ENCODE data around the gene DENND4A.
"Not testable (repeated sequence)": the region's sequence is repeated elsewhere in the genome, so short reads cannot be mapped to it uniquely, and the experiment has no call there.

The DENND4A gene

DNA sequence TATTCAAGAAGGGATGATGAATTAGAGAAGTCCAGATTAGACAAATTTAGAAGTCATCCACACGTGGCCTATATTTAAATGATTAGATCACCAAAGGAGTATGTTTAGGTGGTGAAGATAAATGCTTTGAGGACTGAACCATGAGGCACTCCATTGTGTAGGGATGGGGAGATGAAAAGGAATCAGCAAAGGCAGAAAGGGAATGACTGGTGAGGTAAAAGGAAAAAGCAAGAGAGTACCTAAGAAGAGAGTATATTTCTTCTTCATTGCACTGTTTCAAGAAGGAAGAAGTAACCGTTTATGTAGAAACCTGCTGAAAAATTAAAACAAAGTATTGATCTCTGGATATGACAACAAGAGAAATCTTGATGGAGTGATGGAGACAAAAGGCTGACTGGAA lies 40.7 kb downstream of the DENND4A start:
- no peak for DNase-seq

DNA sequence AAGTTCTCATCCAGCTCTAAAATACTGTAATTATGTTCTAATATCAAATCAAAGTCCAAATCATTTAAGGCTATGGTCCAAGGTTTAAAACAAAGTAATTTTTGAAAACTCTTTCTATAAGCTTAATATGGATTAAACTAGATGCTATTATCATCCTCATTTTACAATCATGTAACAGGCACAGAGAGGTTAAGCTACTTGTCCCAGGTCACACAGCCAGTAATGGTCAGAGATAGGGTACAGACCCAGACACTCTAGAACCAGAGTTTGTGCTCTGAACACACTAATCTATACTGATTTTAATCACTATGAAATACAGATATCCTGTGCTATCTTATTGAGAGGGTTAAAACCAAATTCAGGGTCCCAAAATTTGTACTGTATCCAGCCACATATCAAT lies 44.8 kb downstream of the DENND4A start:
- no peak for DNase-seq

DNA sequence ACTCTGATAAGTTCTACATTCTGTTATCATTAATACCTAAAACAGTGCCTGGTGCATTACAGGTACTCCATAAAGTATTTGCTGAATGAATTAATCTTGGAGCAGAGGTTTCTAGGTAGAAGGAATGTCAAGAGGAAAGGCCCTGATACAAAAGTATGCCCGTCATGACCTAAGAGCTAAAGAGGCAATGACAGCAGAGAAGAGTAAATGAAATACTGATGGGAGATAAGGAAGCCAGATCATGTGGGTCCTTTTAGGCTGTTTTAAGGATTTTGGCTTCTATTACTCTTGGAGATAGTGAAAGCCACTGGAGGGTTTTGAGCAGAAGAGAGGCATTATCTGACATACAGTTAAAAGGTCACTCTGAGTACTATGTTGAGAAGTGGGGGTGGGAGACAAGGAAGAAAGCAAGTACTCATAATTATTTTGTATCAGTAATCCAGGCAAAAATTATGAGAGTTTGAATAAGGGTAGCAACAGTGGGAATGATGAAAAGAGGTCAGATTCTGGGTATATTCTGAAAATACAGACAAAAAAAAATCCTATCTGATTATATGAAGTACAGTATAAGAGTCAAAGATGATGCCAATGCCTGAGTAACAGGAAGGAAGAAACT lies 48.3 kb downstream of the DENND4A start:
- no peak for DNase-seq

- DNase-seq, result no peak
These were observed 51.9 kb downstream of the DENND4A start for GRCh38 chr15:65740148-65740547.

DNA sequence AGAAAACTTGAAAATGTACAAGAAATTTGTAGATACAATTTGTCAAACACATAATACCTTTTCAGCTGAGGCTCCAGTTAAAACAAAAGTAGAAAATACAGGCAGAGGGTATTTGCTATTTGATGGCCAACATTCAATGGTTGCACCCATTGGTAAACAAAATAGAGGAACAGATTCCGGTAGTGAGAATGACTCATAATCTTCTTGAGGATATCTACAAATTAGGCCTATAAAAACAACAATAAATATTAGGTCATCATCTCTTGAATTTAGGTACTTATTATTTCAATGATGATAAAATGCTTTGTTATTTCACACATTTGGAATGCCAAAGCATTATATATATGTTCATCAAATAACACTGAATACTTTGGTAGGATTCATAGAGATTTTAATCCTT lies 53.4 kb downstream of the DENND4A start:
- DNase-seq, result no peak

DNA sequence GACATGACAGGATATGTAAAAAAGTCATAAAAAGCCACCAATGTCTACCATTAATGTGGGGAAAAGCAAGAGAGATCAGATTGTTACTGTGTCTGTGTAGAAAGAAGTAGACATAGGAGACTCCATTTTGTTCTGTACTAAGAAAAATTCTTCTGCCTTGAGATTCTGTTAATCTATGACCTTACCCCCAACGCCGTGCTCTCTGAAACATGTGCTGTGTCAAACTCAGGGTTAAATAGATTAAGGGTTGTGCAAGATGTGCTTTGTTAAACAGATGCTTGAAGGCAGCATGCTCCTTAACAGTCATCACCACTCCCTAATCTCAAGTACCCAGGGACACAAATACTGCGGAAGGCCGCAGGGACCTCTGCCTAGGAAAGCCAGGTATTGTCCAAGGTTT lies 58.5 kb downstream of the DENND4A start:
- DNase-seq, result not testable (repeated sequence)

DNA sequence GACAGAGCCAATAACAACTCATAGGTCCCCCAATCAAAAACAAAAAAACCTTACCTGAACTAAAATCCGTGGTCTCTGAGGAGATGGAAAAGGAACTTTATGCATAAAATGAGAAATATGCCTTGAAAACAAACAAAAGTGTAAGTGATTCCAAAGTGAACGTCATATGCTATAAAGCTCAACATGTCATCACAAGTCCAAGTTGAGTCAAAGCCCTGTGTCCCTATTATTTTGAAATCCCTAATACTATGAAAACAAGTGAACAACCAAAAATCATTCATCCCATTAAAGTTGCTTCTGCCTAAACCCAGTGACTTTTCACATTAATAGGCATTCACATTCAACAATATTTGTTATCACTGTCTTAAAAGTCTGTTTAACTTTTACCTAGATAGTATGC lies 59.4 kb downstream of the DENND4A start:
- no peak for DNase-seq

DNA sequence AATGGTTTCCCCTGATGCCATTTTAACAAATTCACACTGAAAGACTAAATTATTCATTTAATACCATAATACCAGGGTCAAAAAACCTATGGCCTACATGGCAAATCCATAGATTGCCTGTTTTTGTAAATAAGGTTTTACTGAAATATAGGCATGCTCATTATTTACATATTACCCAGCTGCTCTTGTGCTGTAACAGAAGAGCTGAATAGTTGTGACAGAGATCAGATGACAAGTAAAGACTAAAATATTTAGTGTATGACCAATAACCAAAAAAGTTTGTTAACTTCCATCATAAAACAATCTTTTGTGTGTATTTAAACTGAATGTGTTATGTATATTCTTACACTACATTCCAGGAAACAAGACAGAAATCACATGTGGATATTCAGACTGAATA lies 60.2 kb downstream of the DENND4A start:
- DNase-seq, result no peak

DNA sequence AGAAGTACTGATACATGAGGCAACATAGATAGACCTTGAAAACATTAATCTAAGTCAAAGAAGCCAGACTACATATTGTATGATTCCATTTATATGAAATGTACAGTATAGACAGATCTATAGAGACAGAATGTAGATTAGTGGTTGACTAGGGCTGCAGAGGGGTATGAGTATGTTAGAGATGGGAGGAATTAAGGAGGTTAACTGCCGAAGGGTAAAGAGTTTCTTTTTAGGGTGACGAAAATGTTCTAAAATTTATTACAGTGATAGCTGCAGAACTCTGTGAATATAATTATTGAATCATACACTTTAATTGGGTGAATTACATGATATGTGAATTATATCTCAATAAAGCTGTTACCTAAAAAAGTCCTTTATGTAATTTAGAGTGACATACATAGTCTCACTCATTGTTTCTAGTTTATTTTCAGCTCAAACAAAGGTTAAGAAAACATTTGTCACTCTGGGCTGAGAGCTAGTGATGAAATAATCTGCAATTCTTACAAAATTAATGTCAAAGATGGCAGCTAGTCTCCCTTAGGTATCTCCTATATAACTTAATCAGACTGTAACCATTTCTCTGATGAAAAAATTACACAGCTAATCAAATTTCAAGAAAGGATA lies 61.4 kb downstream of the DENND4A start:
- DNase-seq, result no peak

DNA sequence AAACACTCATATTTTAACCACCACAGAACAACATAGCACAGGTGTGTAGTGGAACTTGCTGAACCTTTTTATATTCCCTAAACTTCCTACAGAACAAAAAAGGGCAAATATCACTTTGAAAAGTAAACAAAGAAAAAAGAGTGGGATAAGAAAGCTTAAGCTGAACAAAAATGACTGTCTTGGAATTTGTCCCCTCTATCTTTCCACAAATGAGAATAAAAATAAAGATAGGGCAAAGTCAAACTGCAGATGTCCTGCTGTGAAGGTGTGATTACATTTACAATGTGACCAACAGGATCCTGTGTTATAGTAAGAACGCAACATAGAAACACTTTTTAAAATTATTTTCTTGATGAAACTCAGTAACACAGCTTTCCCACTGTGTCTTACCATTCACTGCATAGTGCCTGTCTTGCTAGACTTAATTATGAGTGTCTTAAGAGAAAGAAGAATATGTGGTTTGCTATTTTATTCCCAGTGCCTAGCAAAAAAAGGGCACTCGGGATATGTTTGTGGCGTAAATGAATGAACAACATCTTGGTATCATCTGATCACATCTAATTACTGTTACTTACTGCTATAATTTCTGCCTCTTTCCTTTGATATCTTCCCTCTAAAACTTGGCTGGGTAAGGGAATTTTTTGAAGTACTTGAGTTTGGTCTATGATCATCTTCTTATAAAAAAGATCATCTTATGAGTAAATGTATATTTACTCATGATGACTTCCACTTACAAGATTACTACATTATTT lies 67.5 kb downstream of the DENND4A start:
- no peak for DNase-seq

DNA sequence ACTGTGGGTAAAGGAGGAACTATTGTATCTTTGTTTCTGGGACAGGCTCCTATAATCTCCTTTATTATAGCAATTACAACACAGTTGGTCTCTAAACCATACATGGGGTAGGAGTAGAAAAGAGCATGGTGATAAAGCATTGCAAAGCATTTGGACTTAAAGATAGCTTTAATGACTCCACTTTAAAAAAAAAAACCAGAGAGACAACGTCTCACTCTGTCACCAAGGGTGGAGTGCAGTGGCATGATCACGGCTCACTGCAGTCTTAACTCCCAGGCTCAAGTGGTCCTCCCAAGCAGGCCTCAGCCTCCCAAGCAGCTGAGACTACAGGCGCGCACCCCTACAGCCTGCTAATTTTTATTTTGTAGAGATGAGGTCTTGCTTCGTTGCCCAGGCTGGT lies 68.2 kb downstream of the DENND4A start:
- DNase-seq, result no peak

DNA sequence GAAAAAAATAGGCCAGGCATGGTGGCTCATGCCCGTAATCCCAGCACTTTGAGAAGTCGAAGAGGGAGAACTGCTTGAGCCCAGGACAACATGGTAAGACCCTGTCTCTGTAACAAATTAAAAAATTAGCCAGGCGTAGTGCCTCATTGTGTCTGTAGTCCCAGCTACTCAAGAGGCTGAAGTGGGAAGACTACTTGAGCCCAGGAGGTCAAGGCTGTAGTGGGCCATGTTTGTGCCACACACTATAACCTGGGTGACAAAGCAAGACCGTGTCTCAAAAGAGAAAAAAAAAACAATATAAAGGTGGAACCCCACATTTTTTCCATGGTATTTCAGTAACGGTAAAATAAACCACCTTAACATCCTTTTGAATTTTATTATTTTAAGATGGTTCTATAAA lies 69.9 kb downstream of the DENND4A start:
- no peak for DNase-seq

- DNase-seq, result no peak
These were observed 79.7 kb downstream of the DENND4A start for GRCh38 chr15:65712415-65712814.

GRCh38 chr15:65695081-65695480 lies 97.0 kb downstream of the DENND4A start:
- no peak for DNase-seq

GRCh38 chr15:65690778-65691177 lies 101.3 kb downstream of the DENND4A start:
- DNase-seq, result no peak

DNA sequence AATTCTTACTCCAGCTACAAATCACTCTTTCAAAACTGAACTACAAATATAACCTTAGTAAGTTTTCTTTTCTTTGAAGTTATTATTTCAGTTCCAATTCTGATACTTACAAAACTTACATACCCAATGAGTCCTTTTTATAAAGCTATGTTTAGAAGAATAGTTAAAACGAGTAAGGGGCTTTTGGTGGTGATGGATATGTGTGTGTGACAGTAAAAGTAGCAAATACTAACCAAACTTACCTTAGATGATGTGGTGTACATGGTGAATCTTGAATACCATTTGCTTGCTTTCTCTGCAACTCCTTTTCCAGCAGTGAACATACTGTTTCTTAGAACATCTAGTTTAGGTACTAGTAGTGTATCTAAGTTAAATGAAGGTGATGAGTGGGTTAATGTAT lies 101.9 kb downstream of the DENND4A start:
- DNase-seq, result no peak

DNA sequence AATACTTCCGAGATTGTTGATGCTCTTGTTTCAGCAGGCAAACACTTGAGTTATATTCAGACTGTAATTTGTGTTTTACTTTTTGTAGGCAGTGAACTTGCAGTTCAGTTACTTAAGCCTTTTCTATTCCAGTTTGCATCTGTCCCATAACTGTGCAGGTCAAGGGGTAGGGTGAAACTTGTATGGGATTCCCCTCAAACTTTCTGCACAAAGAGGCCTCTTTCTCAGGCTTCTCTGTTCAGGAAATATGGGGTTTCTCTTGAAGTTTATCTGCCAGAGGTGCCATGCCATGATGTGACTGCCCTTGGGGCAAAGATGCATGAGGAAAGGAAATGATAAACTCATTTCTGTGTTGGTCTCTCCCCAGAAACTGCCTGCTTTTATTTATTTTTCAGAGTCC lies 103.6 kb downstream of the DENND4A start:
- DNase-seq, result no peak

DNA sequence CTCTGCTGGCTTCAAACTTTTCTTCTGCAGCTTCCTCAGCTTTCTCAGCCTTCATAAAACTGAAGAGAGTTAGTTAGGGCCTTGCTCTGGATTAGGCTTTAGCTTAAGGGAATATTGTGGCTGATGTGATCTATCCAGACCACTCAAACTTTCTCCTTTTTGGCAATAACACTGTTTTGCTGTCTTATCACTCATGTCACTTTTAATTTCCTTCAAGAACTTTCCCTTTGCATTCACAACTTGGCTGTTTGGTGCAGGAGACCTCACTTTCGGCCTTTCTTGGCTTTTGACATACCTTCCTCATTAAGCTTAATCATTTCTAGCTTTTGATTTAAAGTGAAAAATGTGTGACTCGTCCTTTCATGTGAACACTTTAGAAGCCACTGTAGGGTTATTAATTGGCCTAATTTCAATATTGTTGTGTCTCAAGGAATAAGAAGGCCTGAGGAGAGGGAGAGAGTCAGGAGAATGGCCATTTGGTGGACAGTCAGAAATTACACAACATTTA lies 109.6 kb downstream of the DENND4A start:
- DNase-seq, result no peak

DNA sequence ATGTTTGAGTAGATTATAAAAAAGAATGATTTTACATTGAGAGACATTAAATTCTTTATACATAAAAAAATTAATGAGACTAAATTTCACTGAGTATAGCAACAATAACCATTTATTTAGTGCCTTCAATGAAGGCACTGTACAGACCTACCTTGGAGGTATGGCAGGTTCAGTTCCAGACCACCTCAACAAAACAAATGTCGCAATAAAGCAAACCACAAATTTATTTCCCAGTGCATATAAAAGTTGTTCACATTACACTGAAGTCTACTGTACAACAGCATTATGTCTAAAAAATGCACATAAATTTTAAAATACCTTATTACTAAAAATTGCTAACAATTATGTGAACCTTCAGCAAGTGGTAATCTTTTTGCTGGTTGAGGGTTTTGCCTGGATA lies 111.5 kb downstream of the DENND4A start:
- DNase-seq, result no peak

DNA sequence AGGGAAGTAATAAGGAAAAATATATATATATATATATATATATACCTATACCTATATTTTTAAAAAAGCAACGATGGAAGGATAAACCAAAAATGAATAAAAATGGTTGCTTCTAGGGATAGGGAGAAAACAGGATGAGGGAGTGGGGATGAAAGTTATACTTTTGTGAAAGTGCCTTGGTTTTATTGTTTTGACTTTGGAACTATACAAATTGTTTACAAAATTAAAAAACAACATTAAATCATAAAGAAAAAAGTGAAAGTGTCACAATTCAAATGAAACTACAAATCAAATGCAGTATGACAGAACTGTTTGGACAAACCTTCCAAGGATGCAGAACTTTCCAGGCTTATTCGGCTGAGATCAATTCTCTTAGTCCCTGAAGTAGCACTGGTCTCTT lies 116.0 kb downstream of the DENND4A start:
- DNase-seq, result no peak

- DNase-seq, result no peak
These were observed 116.5 kb downstream of the DENND4A start for GRCh38 chr15:65675551-65675950.

- DNase-seq, result peak in 1 of 2 experiments; percentile 10
These were observed 125.8 kb downstream of the DENND4A start for GRCh38 chr15:65666257-65666656.

DNA sequence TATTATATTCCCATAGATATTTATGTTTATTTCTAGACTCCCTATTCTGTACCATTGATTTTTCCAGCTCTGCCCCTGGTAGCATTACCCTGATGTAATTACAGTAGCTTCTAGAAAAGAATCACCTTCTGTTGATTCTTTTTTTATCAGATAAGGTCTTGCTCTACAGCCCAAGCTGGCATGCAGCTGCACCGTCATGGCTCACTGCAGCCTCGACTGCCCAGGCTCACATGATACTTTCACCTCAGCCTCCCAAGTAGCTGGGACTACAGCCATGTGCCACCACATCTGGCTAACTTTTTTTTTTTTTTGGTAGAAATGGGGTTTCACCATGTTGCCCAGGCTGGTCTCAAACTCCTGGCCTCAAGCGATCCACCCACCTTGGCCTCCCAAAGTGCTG lies 128.6 kb downstream of the DENND4A start:
- no peak for DNase-seq

- no peak for DNase-seq
These were observed 131.2 kb downstream of the DENND4A start for GRCh38 chr15:65660927-65661326.
